ENCODE results near the gene VCAN.
A peak's percentile ranks its signal among the peaks of the same experiment; 100 is the strongest.

GRCh38 chr5:83473346-83474160 lies 2.0 kb downstream of the VCAN start:
- peak; percentile 9 to 48 (median 25) for TF ChIP-seq POLR2AphosphoS5 (IDR thresholded peaks at IDR 0.05)
- TF ChIP-seq CTCF (IDR thresholded peaks at IDR 0.05), result peak in 4 of 7 experiments; percentile 36 to 61 (median 44)
- no peak for TF ChIP-seq POLR2A (IDR thresholded peaks at IDR 0.05)

Data from stomach (tissue), 4 donors.